ENCODE measurements around the gene KCND2.

DNA sequence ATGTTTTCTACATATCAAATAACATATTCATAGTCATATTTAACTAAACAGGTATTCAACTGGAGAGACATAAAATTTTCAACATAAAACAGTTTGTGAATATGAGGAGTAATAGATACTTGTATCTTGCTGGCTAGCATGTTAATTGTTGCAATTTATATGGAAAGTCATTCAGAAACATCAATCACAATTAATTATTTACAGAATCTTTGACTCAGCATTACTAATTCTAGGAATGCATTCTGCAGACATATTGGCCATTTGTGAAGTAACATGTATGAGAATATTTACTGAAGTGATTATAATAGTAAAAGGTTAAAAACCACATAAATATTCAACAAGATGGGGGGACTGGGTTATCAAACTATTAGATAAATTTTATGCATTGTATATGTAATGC, 381.3 kb downstream of the KCND2 start:
- TF ChIP-seq YY1 (IDR thresholded peaks at IDR 0.05; ENCODE audit: insufficient read depth, insufficient read length) (no peak), ZNF274 (IDR thresholded peaks at IDR 0.05; ENCODE audit: low read depth, low read length) (no peak), SUZ12 (IDR thresholded peaks at IDR 0.05; ENCODE audit: extremely low read depth, insufficient read depth, insufficient read length) (no peak)

All from NT2/D1 (cell line).